Motor neuron (in vitro differentiated cells): ENCODE data around the gene ITGA3. TPM values are rescaled to one million over a fixed set of nuclear protein-coding genes. Genes with fewer than 3 reads are reported as not detected.

Experiments used
- ATAC-seq, 8 experiments: fragments of 200-7000 bp; cut with Tn5 transposase; replicated peaks in 6 of 8; 2 replicates each; pipeline ENCODE4 v1.8.0; 2021; ENCODE audit warnings: mild to moderate bottlenecking in 8 of 8, moderate library complexity in 8 of 8
- H3K27ac ChIP-seq, 2 donors: fragments of 250-450 bp; sonication (Bioruptor Pico); 2 replicates each; pipeline ENCODE4 v1.9.0; 2021; ENCODE audit warnings: antibody characterized with exemption in 2 of 2, mild to moderate bottlenecking in 2 of 2, moderate library complexity in 1 of 2
- H3K4me1 ChIP-seq, 2 donors: fragments of 250-450 bp; sonication (Bioruptor Pico); replicated peaks in 1 of 2; 2 replicates each; pipeline ENCODE4 v1.6.1; 2021; ENCODE audit warnings: antibody characterized with exemption in 2 of 2, mild to moderate bottlenecking in 2 of 2, moderate library complexity in 1 of 2
- H3K4me3 ChIP-seq, 5 donors: fragments of 250-450 bp; sonication (Bioruptor Pico); 2 replicates each; pipeline ENCODE4 v1.9.0; 2021; ENCODE audit warnings: antibody characterized with exemption in 5 of 5, mild to moderate bottlenecking in 5 of 5, moderate library complexity in 4 of 5
- WGBS, 10 experiments: fragments of 450-650 bp; shearing (Covaris generic); methylation state at CpG; one replicate each; pipeline ENCODE4 v1.0.0; 2022; 5-methylcytosine and 5-hydroxymethylcytosine counted together
- in situ Hi-C, 9 experiments: fragments of 400-800 bp; cut with MboI; loops; one replicate each; pipeline ENCODE4 v1.15.0; 2021; ENCODE audit warnings: low sequenced_read_pairs in 9 of 9, low pct_unique_long_range_greater_than_20kb in 2 of 9; ENCODE audit not compliant: unreplicated experiment in 9 of 9
- total RNA-seq, 8 experiments: library from RNA; unstranded; fragments of 300-600 nt; gene quantifications; 2 replicates each; pipeline versions ENCODE4 v1.2.3 to v1.2.4, GENCODE V29; 2022

Gene ITGA3
- total RNA-seq, 8 experiments from 2014 or later = 2.9 to 72.8 (median 9.1) TPM

- 78 to 100% (median 91%) methylated on average over 1 to 4 of the region's 11 CpGs; no CpG with 5 or more reads in 4 of the 10 experiments for WGBS, 10 experiments
- in situ Hi-C loops = no loop called here
Measured at GRCh38 chr17:50136096-50136687, 80.3 kb downstream of the ITGA3 start.

GRCh38 chr17:50137042-50137441 lies 81.1 kb downstream of the ITGA3 start:
- no peak overlapping the region for H3K27ac ChIP-seq
- in situ Hi-C loops = no loop called here
- no peak for ATAC-seq
- no peak overlapping the region for H3K4me3 ChIP-seq
- H3K4me1 ChIP-seq = peaks cover 22 to 30% of the 10 kb centered on the region in 2 donors
- 50 to 100% (median 96%) methylated on average over 1 to 4 of the region's 4 CpGs; no CpG with 5 or more reads in 6 of the 10 experiments for WGBS, 10 experiments

More at GRCh38 chr17:50136096-50136687, 80.3 kb downstream of the ITGA3 start:
- peaks cover 22 to 30% of the 10 kb centered on the region in 2 donors for H3K4me1 ChIP-seq
- H3K27ac ChIP-seq = no peak overlapping the region
- H3K4me3 ChIP-seq = no peak overlapping the region
- ATAC-seq = no peak

- 80 to 100% (median 96%) methylated on average over 1 to 7 of the region's 15 CpGs; no CpG with 5 or more reads in 4 of the 10 experiments for WGBS, 10 experiments
Measured at GRCh38 chr17:50139185-50139783, 83.4 kb downstream of the ITGA3 start.

More at GRCh38 chr17:50139185-50139783, 83.4 kb downstream of the ITGA3 start:
- Histone ChIP-seq H3K27ac (peak overlapping the region in 1 of 2 donors; percentile 61), H3K4me1 (peaks cover 10 to 15% of the 10 kb centered on the region in 2 donors), H3K4me3 (no peak overlapping the region)
- no peak for ATAC-seq
- in situ Hi-C loops = no loop called here

Other genes starting within 250 kb of the ITGA3 start
- 1 to 10 TPM in 1 of 8 experiments, under 1 TPM in 1, not detected in 6; 0.49 to 1.0 TPM for gene TAC4, start 208.0 kb upstream of the ITGA3 start, total RNA-seq
- 1 to 10 TPM in 4 of 8 experiments, under 1 TPM in 2, not detected in 2; 0.46 to 2.6 (median 1.3) TPM for gene DLX4, start 86.9 kb upstream of the ITGA3 start, total RNA-seq
- gene DLX3, start 60.9 kb upstream of the ITGA3 start, total RNA-seq = under 1 TPM in 7 of 8 experiments, not detected in 1; 0.07 to 0.52 (median 0.21) TPM
- 10 to 100 TPM in 4 of 8 experiments, 1 to 10 TPM in 4; 7.1 to 53.4 (median 10.7) TPM for gene PDK2, start 39.2 kb downstream of the ITGA3 start, total RNA-seq
- 10 to 100 TPM in 5 of 8 experiments, 1 to 10 TPM in 3; 2.1 to 19.4 (median 10.8) TPM for gene SAMD14, start 74.0 kb downstream of the ITGA3 start, total RNA-seq
- 10 to 100 TPM; 19.7 to 43.3 (median 29.6) TPM for gene PPP1R9B, start 94.6 kb downstream of the ITGA3 start, total RNA-seq
- 1 to 10 TPM in 3 of 8 experiments, under 1 TPM in 3, not detected in 2; 0.22 to 3.4 (median 1.1) TPM for gene SGCA, start 109.9 kb downstream of the ITGA3 start, total RNA-seq
- gene COL1A1, start 145.5 kb downstream of the ITGA3 start, total RNA-seq = 100 to 1,000 TPM in 1 of 8 experiments, 10 to 100 TPM in 2, 1 to 10 TPM in 2, under 1 TPM in 3; 0.54 to 614 (median 7.1) TPM
- gene TMEM92, start 218.4 kb downstream of the ITGA3 start, total RNA-seq = under 1 TPM in 5 of 8 experiments, not detected in 3; 0.18 to 0.64 (median 0.38) TPM